ENCODE results near the gene FBXW12. TPM values are rescaled to one million over a fixed set of nuclear protein-coding genes. Genes with fewer than 3 reads are reported as not detected.

FBXW12 gene
- polyA plus RNA-seq, 1 donor = 0.18 TPM

- Histone ChIP-seq H3K4me1 (ENCODE audit: control insufficient read depth, insufficient read depth, low read length) (no peaks in the 10 kb centered on the region), H3K4me3 (ENCODE audit: low read length) (no peak overlapping the region), H3K27me3 (ENCODE audit: control insufficient read depth, insufficient read depth, low read length) (no peaks in the 10 kb centered on the region), H3K27ac (ENCODE audit: low read length) (no peak overlapping the region), H3K9me3 (ENCODE audit: control insufficient read depth, low read depth, low read length) (no peaks in the 10 kb centered on the region), H3K36me3 (ENCODE audit: control insufficient read depth, insufficient read depth, low read length) (no peaks in the 10 kb centered on the region)
- no peak for DNase-seq
- WGBS (ENCODE audit: insufficient coverage, low lambda C conversion rate) = 89% methylated on average over 1 of the region's 2 CpGs
Observed at GRCh38 chr3:48345946-48346572, 26.0 kb upstream of the FBXW12 start.

GRCh38 chr3:48347500-48347899 is 24.5 kb upstream of the FBXW12 start:
- Histone ChIP-seq H3K27ac (ENCODE audit: low read length) (no peak overlapping the region), H3K9me3 (ENCODE audit: control insufficient read depth, low read depth, low read length) (no peaks in the 10 kb centered on the region), H3K4me3 (ENCODE audit: low read length) (no peak overlapping the region), H3K27me3 (ENCODE audit: control insufficient read depth, insufficient read depth, low read length) (no peaks in the 10 kb centered on the region), H3K4me1 (ENCODE audit: control insufficient read depth, insufficient read depth, low read length) (no peaks in the 10 kb centered on the region), H3K36me3 (ENCODE audit: control insufficient read depth, insufficient read depth, low read length) (no peaks in the 10 kb centered on the region)
- no CpG with 5 or more reads among the region's 3 CpGs for WGBS (ENCODE audit: insufficient coverage, low lambda C conversion rate)
- no peak for DNase-seq

- H3K9me3 ChIP-seq (ENCODE audit: control insufficient read depth, low read depth, low read length) = no peaks in the 10 kb centered on the region
- H3K4me1 ChIP-seq (ENCODE audit: control insufficient read depth, insufficient read depth, low read length) = no peaks in the 10 kb centered on the region
- H3K27me3 ChIP-seq (ENCODE audit: control insufficient read depth, insufficient read depth, low read length) = no peaks in the 10 kb centered on the region
- no peak for DNase-seq
- no peaks in the 10 kb centered on the region for H3K36me3 ChIP-seq (ENCODE audit: control insufficient read depth, insufficient read depth, low read length)
- 82% methylated on average over 6 of the region's 6 CpGs for WGBS (ENCODE audit: insufficient coverage, low lambda C conversion rate)
- H3K4me3 ChIP-seq (ENCODE audit: low read length) = no peak overlapping the region
- no peak overlapping the region for H3K27ac ChIP-seq (ENCODE audit: low read length)
Observed at GRCh38 chr3:48352546-48352945, 19.5 kb upstream of the FBXW12 start.

- no peak overlapping the region for H3K27ac ChIP-seq (ENCODE audit: low read length)
- no peaks in the 10 kb centered on the region for H3K4me1 ChIP-seq (ENCODE audit: control insufficient read depth, insufficient read depth, low read length)
- H3K36me3 ChIP-seq (ENCODE audit: control insufficient read depth, insufficient read depth, low read length) = no peaks in the 10 kb centered on the region
- WGBS (ENCODE audit: insufficient coverage, low lambda C conversion rate) = no CpG with 5 or more reads among the region's 4 CpGs
- no peaks in the 10 kb centered on the region for H3K9me3 ChIP-seq (ENCODE audit: control insufficient read depth, low read depth, low read length)
- no peak for DNase-seq
- H3K4me3 ChIP-seq (ENCODE audit: low read length) = no peak overlapping the region
- no peaks in the 10 kb centered on the region for H3K27me3 ChIP-seq (ENCODE audit: control insufficient read depth, insufficient read depth, low read length)
Observed at GRCh38 chr3:48353987-48354386, 18.0 kb upstream of the FBXW12 start.

- Histone ChIP-seq H3K4me3 (ENCODE audit: low read length) (no peak overlapping the region), H3K9me3 (ENCODE audit: control insufficient read depth, low read depth, low read length) (no peaks in the 10 kb centered on the region), H3K27ac (ENCODE audit: low read length) (no peak overlapping the region), H3K4me1 (ENCODE audit: control insufficient read depth, insufficient read depth, low read length) (no peaks in the 10 kb centered on the region), H3K27me3 (ENCODE audit: control insufficient read depth, insufficient read depth, low read length) (no peaks in the 10 kb centered on the region), H3K36me3 (ENCODE audit: control insufficient read depth, insufficient read depth, low read length) (no peaks in the 10 kb centered on the region)
- WGBS (ENCODE audit: insufficient coverage, low lambda C conversion rate) = no CpG with 5 or more reads among the region's 1 CpG
- DNase-seq = no peak
Observed at GRCh38 chr3:48356419-48356818, 15.6 kb upstream of the FBXW12 start.

- H3K27ac ChIP-seq (ENCODE audit: low read length) = no peak overlapping the region
- H3K27me3 ChIP-seq (ENCODE audit: control insufficient read depth, insufficient read depth, low read length) = no peaks in the 10 kb centered on the region
- H3K4me1 ChIP-seq (ENCODE audit: control insufficient read depth, insufficient read depth, low read length) = no peaks in the 10 kb centered on the region
- H3K9me3 ChIP-seq (ENCODE audit: control insufficient read depth, low read depth, low read length) = no peaks in the 10 kb centered on the region
- no peak for DNase-seq
- no peaks in the 10 kb centered on the region for H3K36me3 ChIP-seq (ENCODE audit: control insufficient read depth, insufficient read depth, low read length)
- H3K4me3 ChIP-seq (ENCODE audit: low read length) = no peak overlapping the region
Observed at GRCh38 chr3:48361928-48362327, 10.1 kb upstream of the FBXW12 start.

GRCh38 chr3:48364840-48365239 is 7.2 kb upstream of the FBXW12 start:
- Histone ChIP-seq H3K36me3 (ENCODE audit: control insufficient read depth, insufficient read depth, low read length) (no peaks in the 10 kb centered on the region), H3K27me3 (ENCODE audit: control insufficient read depth, insufficient read depth, low read length) (no peaks in the 10 kb centered on the region), H3K4me3 (ENCODE audit: low read length) (no peak overlapping the region), H3K9me3 (ENCODE audit: control insufficient read depth, low read depth, low read length) (no peaks in the 10 kb centered on the region), H3K4me1 (ENCODE audit: control insufficient read depth, insufficient read depth, low read length) (no peaks in the 10 kb centered on the region), H3K27ac (ENCODE audit: low read length) (no peak overlapping the region)
- DNase-seq = no peak
- 80% methylated on average over 1 of the region's 1 CpG for WGBS (ENCODE audit: insufficient coverage, low lambda C conversion rate)

- Histone ChIP-seq H3K36me3 (ENCODE audit: control insufficient read depth, insufficient read depth, low read length) (no peaks in the 10 kb centered on the region), H3K27ac (ENCODE audit: low read length) (no peak overlapping the region), H3K4me1 (ENCODE audit: control insufficient read depth, insufficient read depth, low read length) (no peaks in the 10 kb centered on the region), H3K27me3 (ENCODE audit: control insufficient read depth, insufficient read depth, low read length) (no peaks in the 10 kb centered on the region), H3K9me3 (ENCODE audit: control insufficient read depth, low read depth, low read length) (no peaks in the 10 kb centered on the region), H3K4me3 (ENCODE audit: low read length) (no peak overlapping the region)
- DNase-seq = peak; percentile 7 to 14
Observed at GRCh38 chr3:48367201-48367600, 4.8 kb upstream of the FBXW12 start.

GRCh38 chr3:48369693-48370332 is 2.2 kb upstream of the FBXW12 start:
- Histone ChIP-seq H3K27ac (ENCODE audit: low read length) (no peak overlapping the region), H3K36me3 (ENCODE audit: control insufficient read depth, insufficient read depth, low read length) (no peaks in the 10 kb centered on the region), H3K4me1 (ENCODE audit: control insufficient read depth, insufficient read depth, low read length) (peaks cover 4% of the 10 kb centered on the region), H3K27me3 (ENCODE audit: control insufficient read depth, insufficient read depth, low read length) (no peaks in the 10 kb centered on the region), H3K9me3 (ENCODE audit: control insufficient read depth, low read depth, low read length) (no peaks in the 10 kb centered on the region), H3K4me3 (ENCODE audit: low read length) (no peak overlapping the region)
- WGBS (ENCODE audit: insufficient coverage, low lambda C conversion rate) = 80% methylated on average over 1 of the region's 7 CpGs
- peak in 1 of 2 donors; percentile 48 for DNase-seq

- Histone ChIP-seq H3K36me3 (ENCODE audit: control insufficient read depth, insufficient read depth, low read length) (no peaks in the 10 kb centered on the region), H3K27me3 (ENCODE audit: control insufficient read depth, insufficient read depth, low read length) (no peaks in the 10 kb centered on the region), H3K9me3 (ENCODE audit: control insufficient read depth, low read depth, low read length) (no peaks in the 10 kb centered on the region), H3K27ac (ENCODE audit: low read length) (no peak overlapping the region), H3K4me1 (ENCODE audit: control insufficient read depth, insufficient read depth, low read length) (peaks cover 4% of the 10 kb centered on the region), H3K4me3 (ENCODE audit: low read length) (no peak overlapping the region)
- no peak for DNase-seq
- 89% methylated on average over 2 of the region's 7 CpGs for whole genome bisulfite sequencing (ENCODE audit: insufficient coverage, low lambda C conversion rate)
Observed at GRCh38 chr3:48370333-48370713, 1.7 kb upstream of the FBXW12 start.

GRCh38 chr3:48372377-48372770 is 355 bp downstream of the FBXW12 start:
- Histone ChIP-seq H3K27me3 (ENCODE audit: control insufficient read depth, insufficient read depth, low read length) (no peaks in the 10 kb centered on the region), H3K36me3 (ENCODE audit: control insufficient read depth, insufficient read depth, low read length) (no peaks in the 10 kb centered on the region), H3K4me1 (ENCODE audit: control insufficient read depth, insufficient read depth, low read length) (peaks cover 4% of the 10 kb centered on the region), H3K27ac (ENCODE audit: low read length) (no peak overlapping the region), H3K9me3 (ENCODE audit: control insufficient read depth, low read depth, low read length) (no peaks in the 10 kb centered on the region), H3K4me3 (ENCODE audit: low read length) (no peak overlapping the region)
- no peak for DNase-seq
- no CpG with 5 or more reads among the region's 7 CpGs for WGBS (ENCODE audit: insufficient coverage, low lambda C conversion rate)
